ENCODE measurements around the gene ATXN7L2.

DNA sequence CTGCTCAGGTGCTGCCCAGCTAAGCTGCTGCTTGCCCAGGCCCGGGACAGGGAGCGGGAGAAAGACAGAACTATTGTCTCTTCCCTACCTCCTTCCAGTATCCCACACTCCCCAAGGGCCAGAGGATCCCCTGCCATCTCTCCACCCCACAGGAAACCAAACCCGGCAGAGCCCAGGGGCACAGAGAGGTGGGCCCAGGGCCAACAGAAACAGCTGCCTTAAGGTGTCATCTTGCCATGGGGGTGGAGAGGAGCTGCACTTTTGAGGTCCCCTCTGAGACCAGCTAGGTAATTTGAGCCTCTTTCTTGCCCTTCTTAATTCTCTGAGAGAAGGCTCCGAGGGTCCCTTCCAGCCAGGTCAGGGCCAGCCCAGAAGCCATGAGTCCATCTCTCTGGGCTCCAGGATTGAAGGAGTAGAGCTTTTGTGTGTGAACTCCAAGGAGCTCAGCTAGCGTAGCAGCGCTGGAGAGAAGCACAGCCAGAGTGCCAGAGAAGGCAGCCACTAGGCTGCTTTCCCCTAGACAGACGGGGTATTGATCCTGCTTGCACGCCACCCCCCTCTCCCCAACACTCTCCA lies 46.3 kb downstream of the ATXN7L2 start:
- TF ChIP-seq, protein P1, sequence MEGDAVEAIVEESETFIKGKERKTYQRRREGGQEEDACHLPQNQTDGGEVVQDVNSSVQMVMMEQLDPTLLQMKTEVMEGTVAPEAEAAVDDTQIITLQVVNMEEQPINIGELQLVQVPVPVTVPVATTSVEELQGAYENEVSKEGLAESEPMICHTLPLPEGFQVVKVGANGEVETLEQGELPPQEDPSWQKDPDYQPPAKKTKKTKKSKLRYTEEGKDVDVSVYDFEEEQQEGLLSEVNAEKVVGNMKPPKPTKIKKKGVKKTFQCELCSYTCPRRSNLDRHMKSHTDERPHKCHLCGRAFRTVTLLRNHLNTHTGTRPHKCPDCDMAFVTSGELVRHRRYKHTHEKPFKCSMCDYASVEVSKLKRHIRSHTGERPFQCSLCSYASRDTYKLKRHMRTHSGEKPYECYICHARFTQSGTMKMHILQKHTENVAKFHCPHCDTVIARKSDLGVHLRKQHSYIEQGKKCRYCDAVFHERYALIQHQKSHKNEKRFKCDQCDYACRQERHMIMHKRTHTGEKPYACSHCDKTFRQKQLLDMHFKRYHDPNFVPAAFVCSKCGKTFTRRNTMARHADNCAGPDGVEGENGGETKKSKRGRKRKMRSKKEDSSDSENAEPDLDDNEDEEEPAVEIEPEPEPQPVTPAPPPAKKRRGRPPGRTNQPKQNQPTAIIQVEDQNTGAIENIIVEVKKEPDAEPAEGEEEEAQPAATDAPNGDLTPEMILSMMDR (IDR thresholded peaks at IDR 0.05), result no peak
- no peak for TF ChIP-seq POLR2A (IDR thresholded peaks at IDR 0.05; ENCODE audit: low read depth)
- TF ChIP-seq POLR2AphosphoS5 (IDR thresholded peaks at IDR 0.05), result no peak
- TF ChIP-seq EP300 (IDR thresholded peaks at IDR 0.05), result no peak

All from esophagus muscularis mucosa (tissue), 4 donors.